GM12878 (cell line): ENCODE results near the gene PPP2R3B. TPM values are rescaled to one million over a fixed set of nuclear protein-coding genes. Genes with fewer than 3 reads are reported as not detected.

Experiments used
- ATAC-seq: fragments of 200-7000 bp; cut with Tn5 transposase; 3 replicates; pipeline ENCODE4 v1.9.1; 2020; ENCODE audit warnings: mild to moderate bottlenecking, moderate library complexity
- BruUV-seq: library from RNA; stranded (reverse); fragments of 400-500 nt; replicated peaks from 2 replicates; lab custom pipeline; 2021; lab: Mats Ljungman, UMichigan
- CTCF ChIA-PET: fragments of 300-600 bp; sonication (Branson Sonifier 250); formaldehyde crosslinking; extraction: SDS; loops from one replicate; lab custom pipeline; 2021; ENCODE audit warnings: inconsistent platforms; lab: Yijun Ruan, JAX
- POLR2A ChIA-PET: fragments of 350-600 bp; formaldehyde crosslinking; extraction: SDS; loops from one replicate; lab custom pipeline; 2021; ENCODE audit warnings: inconsistent platforms; lab: Charles Lee
- RAD21 ChIA-PET: fragments of 300-600 bp; sonication (Branson Sonifier 250); formaldehyde crosslinking; loops from one replicate; lab custom pipeline; 2023; ENCODE audit warnings: antibody characterized with exemption; ENCODE audit not compliant: unreplicated experiment; lab: Charles Lee
- SMC1A ChIA-PET: fragments of 300-600 bp; sonication (Branson Sonifier 250); formaldehyde crosslinking; loops from one replicate; lab custom pipeline; 2023; ENCODE audit not compliant: unreplicated experiment, uncharacterized antibody; lab: Charles Lee
- DNase-seq: peaks from one replicate; pipeline ENCODE4 v3.0.0-alpha.2; 2011; ENCODE audit warnings: low read depth, low spot score
- FAIRE-seq: peaks from 3 replicates; lab custom pipeline; 2011; peaks lifted over from hg19 to GRCh38; lab: Jason Lieb, UNC
- H2AFZ ChIP-seq: 2 replicates; pipeline ENCODE4 v1.6.0; 2011; ENCODE audit warnings: low read depth, low read length, control low read depth; ENCODE audit not compliant: control insufficient read depth
- H3K27ac ChIP-seq: 2 replicates; pipeline ENCODE4 v1.5.1; 2011; ENCODE audit warnings: control low read depth; ENCODE audit not compliant: control insufficient read depth, insufficient read depth
- H3K27me3 ChIP-seq, 2 experiments: replicated peaks in 1 of 2; 2 replicates each; pipeline versions ENCODE4 v1.6.0 to v1.6.1; 2011; ENCODE audit warnings: low read length in 1 of 2; ENCODE audit not compliant: control insufficient read depth in 2 of 2, insufficient read depth in 2 of 2
- H3K36me3 ChIP-seq, 2 experiments: 2 replicates each; pipeline ENCODE4 v1.5.1; 2011; ENCODE audit warnings: low read length in 1 of 2; ENCODE audit not compliant: control insufficient read depth in 2 of 2, insufficient read depth in 2 of 2
- H3K4me1 ChIP-seq: 2 replicates; pipeline ENCODE4 v1.6.1; 2011; ENCODE audit warnings: mild to moderate bottlenecking, low read length, moderate library complexity, mixed read lengths; ENCODE audit not compliant: control insufficient read depth, insufficient read depth
- H3K4me2 ChIP-seq: 2 replicates; pipeline ENCODE4 v1.6.0; 2011; ENCODE audit warnings: control low read depth; ENCODE audit not compliant: control insufficient read depth, insufficient read depth
- H3K4me3 ChIP-seq: fragments of 200-600 bp; sonication (generic); 2 replicates; pipeline ENCODE4 v1.5.1; 2016
- H3K79me2 ChIP-seq: 2 replicates; pipeline ENCODE4 v1.6.0; 2011; ENCODE audit warnings: low read length; ENCODE audit not compliant: control insufficient read depth, insufficient read depth
- H3K9ac ChIP-seq: 2 replicates; pipeline ENCODE4 v1.8.0; 2011; ENCODE audit warnings: low read length, control low read depth, mixed read lengths; ENCODE audit not compliant: control insufficient read depth, insufficient read depth
- H3K9me3 ChIP-seq: replicated peaks from 3 replicates; pipeline ENCODE4 v1.5.1; 2011; ENCODE audit warnings: mild to moderate bottlenecking, low read length; ENCODE audit not compliant: control insufficient read depth, insufficient read depth
- H4K20me1 ChIP-seq: 2 replicates; pipeline ENCODE4 v1.6.0; 2011; ENCODE audit not compliant: control insufficient read depth, insufficient read depth
- KLF5 ChIP-seq: fragments of 450-650 bp; IDR thresholded peaks from 2 replicates; pipeline ENCODE4 v1.6.1; 2014; ENCODE audit warnings: mild to moderate bottlenecking; ENCODE audit not compliant: partially characterized antibody
- NR2F1 ChIP-seq: fragments of 450-650 bp; conservative IDR thresholded peaks from 2 replicates; pipeline ENCODE4 v1.6.1; 2017; ENCODE audit warnings: mild to moderate bottlenecking
- NRF1 ChIP-seq: conservative IDR thresholded peaks from 2 replicates; pipeline ENCODE4 v1.6.1; 2011; ENCODE audit warnings: mild to moderate bottlenecking, low read depth, low read length, improper control_type of control experiment
- POLR2A ChIP-seq: IDR thresholded peaks from 2 replicates; pipeline ENCODE4 v1.6.1; 2011; ENCODE audit warnings: low read depth, mild to moderate bottlenecking, low read length
- RBBP5 ChIP-seq: fragments of 200-600 bp; sonication (generic); conservative IDR thresholded peaks from 2 replicates; pipeline ENCODE4 v1.6.1; 2016
- WGBS: methylation state at CpG from one replicate; pipeline ENCODE4 v1.1.6; 2016; ENCODE audit warnings: low lambda C conversion rate; ENCODE audit not compliant: insufficient replicate concordance, insufficient coverage; ENCODE audit errors: missing lambda C conversion rate; 5-methylcytosine and 5-hydroxymethylcytosine counted together
- in situ Hi-C: fragments of 300-500 bp; cut with MboI; formaldehyde crosslinking; loops from 9 replicates; pipeline ENCODE4 v1.14.3; 2018; ENCODE audit warnings: mixed read lengths
- intact Hi-C: fragments of 100-400 bp; cut with micrococcal nuclease; formaldehyde crosslinking; loops from one replicate; pipeline ENCODE4 v1.14.2; 2022; ENCODE audit not compliant: unreplicated experiment
- polyA plus RNA-seq, 11 experiments: library from polyadenylated mRNA; depleted of rRNA in 4 of 11; unstranded in 6 of 11; stranded (reverse) in 5 of 11; fragments of >200 nt; fragmentation: Nextera tagmentation in 4 of 11; fragmentation: Illumina TruSeq in 1 of 11; extraction: Ambion mirVana in 4 of 11; extraction: Trizol in 1 of 11; gene quantifications; 1 replicate in 1 of 11; 2 replicates in 10 of 11; pipeline versions ENCODE4 v1.2.1 to v1.2.3, GENCODE V29; 2011 to 2016; ENCODE audit warnings: inconsistent platforms in 2 of 11, missing spikeins in 2 of 11, low read depth in 1 of 11
- total RNA-seq, 4 experiments: library from RNA; depleted of rRNA in 3 of 4; stranded (reverse); fragments of >200 nt in 3 of 4; fragmentation: Illumina TruSeq in 1 of 4; extraction: Trizol in 1 of 4; gene quantifications; 2 replicates each; pipeline versions ENCODE4 v1.2.1 to v1.2.3, GENCODE V29; 2013 to 2021
- TF ChIP-seq, protein P1 (sequence below), 3 experiments: IDR thresholded peaks in 2 of 3; conservative IDR thresholded peaks in 1 of 3; 2 replicates each; pipeline ENCODE4 v1.5.1; 2011; ENCODE audit warnings: low read depth in 3 of 3, low read length in 3 of 3, mild to moderate bottlenecking in 3 of 3, control low read depth in 2 of 3, moderate library complexity in 2 of 3, inconsistent platforms in 1 of 3, mixed read lengths in 1 of 3; ENCODE audit not compliant: control insufficient read depth in 2 of 3, insufficient read depth in 1 of 3; ENCODE audit errors: extremely low read depth in 1 of 3

Gene PPP2R3B
- total and polyA plus RNA-seq, 10 of the 15 experiments (the other 5 are each of a cell fraction or from before 2014, with no cell fraction given) = 0.11 to 34.3 (median 9.7) TPM; not detected in 1

DNA sequence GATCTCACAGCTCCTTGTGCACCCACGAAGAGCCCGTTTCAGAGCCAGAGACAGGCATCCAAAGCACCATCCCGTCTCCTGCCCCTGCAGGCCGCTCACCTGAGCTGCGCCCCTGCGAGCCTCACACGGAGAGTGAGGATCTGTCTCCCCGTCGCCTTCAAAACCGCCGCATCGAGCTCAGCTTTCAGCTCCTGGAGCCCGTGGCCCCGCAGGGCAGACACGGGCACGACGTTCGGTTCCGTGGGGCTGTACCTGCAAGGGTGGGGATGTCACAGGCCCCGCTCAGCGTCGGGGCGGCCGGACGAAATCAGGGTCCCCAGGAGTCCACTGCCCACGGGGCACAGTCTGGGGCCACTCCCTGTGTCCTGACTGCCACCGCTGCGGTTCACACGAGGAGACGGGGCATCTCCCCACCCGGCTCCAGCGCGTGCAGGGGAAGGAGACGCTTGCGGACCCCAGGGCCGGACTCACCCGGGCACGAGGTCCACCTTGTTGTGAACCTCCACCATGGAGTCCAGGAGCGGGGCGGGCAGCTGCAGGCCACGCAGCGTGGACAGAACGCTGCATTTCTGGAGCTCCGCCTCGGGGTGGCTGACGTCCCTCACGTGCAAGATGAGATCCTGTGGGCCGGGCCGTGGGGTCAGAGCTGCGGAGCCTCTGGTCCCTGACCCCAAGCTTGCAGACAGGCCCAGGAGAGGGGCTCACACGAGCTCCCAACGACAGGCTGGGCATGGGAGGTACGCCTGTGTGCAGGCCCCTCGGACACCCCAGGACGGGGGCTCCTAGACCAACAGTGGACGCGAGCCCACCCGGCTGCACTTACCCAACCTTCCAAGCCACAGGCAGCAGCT, 79.2 kb downstream of the PPP2R3B start:
- Histone ChIP-seq H3K27me3 (no peaks in the 10 kb centered on the region), H2AFZ (no peak overlapping the region), H3K4me3 (no peak overlapping the region), H3K79me2 (no peaks in the 10 kb centered on the region), H3K9ac (no peak overlapping the region), H3K36me3 (peaks cover 15 to 23% of the 10 kb centered on the region in 2 experiments), H3K27ac (no peak overlapping the region), H4K20me1 (no peaks in the 10 kb centered on the region), H3K4me2 (no peak overlapping the region), H3K9me3 (peaks cover 2% of the 10 kb centered on the region; the same call in 1 of the 3 replicates), H3K4me1 (no peaks in the 10 kb centered on the region)
- intact Hi-C loops (no loop called here), in situ Hi-C loops (no loop called here)
- CTCF ChIA-PET = no interaction called here
- POLR2A ChIA-PET = no interaction called here
- SMC1A ChIA-PET = no interaction called here
- BruUV-seq = no TSS peak
- RAD21 ChIA-PET = no interaction called here
- ATAC-seq (peak; percentile 8; the same call in 1 of the 3 replicates), DNase-seq (no peak), FAIRE-seq (no peak)
- TF ChIP-seq KLF5 (no peak), NR2F1 (no peak), RBBP5 (no peak), POLR2A (peak; percentile 32; the same call in 1 of the 2 replicates), NRF1 (no peak)
- TF ChIP-seq, protein P1, sequence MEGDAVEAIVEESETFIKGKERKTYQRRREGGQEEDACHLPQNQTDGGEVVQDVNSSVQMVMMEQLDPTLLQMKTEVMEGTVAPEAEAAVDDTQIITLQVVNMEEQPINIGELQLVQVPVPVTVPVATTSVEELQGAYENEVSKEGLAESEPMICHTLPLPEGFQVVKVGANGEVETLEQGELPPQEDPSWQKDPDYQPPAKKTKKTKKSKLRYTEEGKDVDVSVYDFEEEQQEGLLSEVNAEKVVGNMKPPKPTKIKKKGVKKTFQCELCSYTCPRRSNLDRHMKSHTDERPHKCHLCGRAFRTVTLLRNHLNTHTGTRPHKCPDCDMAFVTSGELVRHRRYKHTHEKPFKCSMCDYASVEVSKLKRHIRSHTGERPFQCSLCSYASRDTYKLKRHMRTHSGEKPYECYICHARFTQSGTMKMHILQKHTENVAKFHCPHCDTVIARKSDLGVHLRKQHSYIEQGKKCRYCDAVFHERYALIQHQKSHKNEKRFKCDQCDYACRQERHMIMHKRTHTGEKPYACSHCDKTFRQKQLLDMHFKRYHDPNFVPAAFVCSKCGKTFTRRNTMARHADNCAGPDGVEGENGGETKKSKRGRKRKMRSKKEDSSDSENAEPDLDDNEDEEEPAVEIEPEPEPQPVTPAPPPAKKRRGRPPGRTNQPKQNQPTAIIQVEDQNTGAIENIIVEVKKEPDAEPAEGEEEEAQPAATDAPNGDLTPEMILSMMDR (IDR thresholded peaks at IDR 0.05 in 2 of 3, conservative IDR thresholded peaks at IDR 0.05 in 1 of 3; ENCODE audit: control insufficient read depth in 2 of 3, extremely low read depth in 1 of 3, insufficient read depth in 1 of 3, low read depth in 3 of 3, low read length in 3 of 3) = 0 out of 6 replicates have a peak, but pooled peaks of 1 of the 3 experiments have one; percentile 6
- WGBS = 98% methylated on average over 48 of the region's 58 CpGs
